HG03460 (cell line): Measurements from ENCODE around the gene CENPW.

ENCODE experiments used
- ATAC-seq: cut with Tn5 transposase; IDR thresholded peaks from one replicate; pipeline ENCODE4 v1.9.1; 2021; ENCODE audit not compliant: unreplicated experiment

CENPW gene

GRCh38 chr6:126372626-126373025, 32.7 kb downstream of the CENPW start:
- no peak for ATAC-seq

- ATAC-seq, result no peak
Measured at GRCh38 chr6:126373344-126373743, 33.4 kb downstream of the CENPW start.

GRCh38 chr6:126374372-126374771, 34.5 kb downstream of the CENPW start:
- no peak for ATAC-seq

GRCh38 chr6:126376682-126377081, 36.8 kb downstream of the CENPW start:
- ATAC-seq, result no peak

- no peak for ATAC-seq
Measured at GRCh38 chr6:126377594-126378153, 37.8 kb downstream of the CENPW start.

- ATAC-seq, result no peak
Measured at GRCh38 chr6:126380072-126380583, 40.2 kb downstream of the CENPW start.

- ATAC-seq, result no peak
Measured at GRCh38 chr6:126381498-126381897, 41.6 kb downstream of the CENPW start.

- ATAC-seq, result no peak
Measured at GRCh38 chr6:126383203-126383602, 43.3 kb downstream of the CENPW start.

- no peak for ATAC-seq
Measured at GRCh38 chr6:126385536-126385935, 45.6 kb downstream of the CENPW start.

- no peak for ATAC-seq
Measured at GRCh38 chr6:126388104-126388598, 48.2 kb downstream of the CENPW start.

GRCh38 chr6:126396131-126396530, 56.2 kb downstream of the CENPW start:
- ATAC-seq, result no peak
